Lower leg skin (tissue), 3 donors: ENCODE data around the gene INTS6.

Experiments
- CTCF ChIP-seq, 3 donors: fragments of 450-650 bp; IDR thresholded peaks; one replicate each; pipeline ENCODE4 v1.5.1; 2016; ENCODE audit warnings: antibody characterized with exemption in 3 of 3, mild to moderate bottlenecking in 3 of 3, moderate library complexity in 2 of 3
- POLR2A ChIP-seq, 2 donors: fragments of 450-650 bp; IDR thresholded peaks; one replicate each; pipeline ENCODE4 v1.6.1; 2016 to 2017; ENCODE audit warnings: antibody characterized with exemption in 2 of 2, mild to moderate bottlenecking in 1 of 2, moderate library complexity in 1 of 2

GRCh38 chr13:51394724-51395123 lies 58.1 kb downstream of the INTS6 start:
- no peak for TF ChIP-seq CTCF (IDR thresholded peaks at IDR 0.05)
- TF ChIP-seq POLR2A (IDR thresholded peaks at IDR 0.05), result no peak
